Smooth muscle cell of trachea (primary cell): Measurements from ENCODE around the gene PPP1R2C. TPM values are rescaled to one million over a fixed set of nuclear protein-coding genes. Genes with fewer than 3 reads are reported as not detected.

ENCODE experiments used
- total RNA-seq: library from RNA; depleted of rRNA; stranded (reverse); fragments of >200 nt; gene quantifications from 2 replicates; pipeline ENCODE4 v1.2.1, GENCODE V29; 2014

PPP1R2C gene
- not detected in 2 replicates for total RNA-seq

DNA sequence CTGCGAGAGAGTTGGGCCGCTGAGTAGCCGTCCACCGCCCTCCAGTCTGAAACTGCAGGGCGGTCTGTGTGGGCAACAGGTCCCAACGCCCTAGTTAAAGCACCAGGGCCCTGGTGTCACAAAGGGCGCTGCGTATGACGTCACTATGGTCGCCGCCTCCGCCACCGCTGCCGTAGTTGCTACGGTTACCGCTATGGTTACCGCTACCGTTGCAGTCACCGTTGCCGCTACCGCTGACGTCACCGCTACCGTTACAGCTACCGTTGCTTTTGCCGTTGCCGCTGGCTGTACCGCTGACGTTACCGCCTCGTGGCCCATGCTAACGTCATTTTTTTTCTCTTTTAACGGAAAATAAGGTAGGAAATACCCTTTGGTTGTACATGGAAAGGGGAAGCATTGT, at the start of gene PPP1R2C:
PPP1R2C (minus strand) TSS at position 68 of the 400 bp plus-strand sequence. CDS start 84 bp downstream, outside the sequence.

